Measurements from ENCODE around the gene LUZP2. TPM values are rescaled to one million over a fixed set of nuclear protein-coding genes. Genes with fewer than 3 reads are reported as not detected.

Gene LUZP2
- polyA plus RNA-seq, 1 donor (not counting 4 experiments of a cell fraction or from before 2014, with no cell fraction given): 0.08 TPM

DNA sequence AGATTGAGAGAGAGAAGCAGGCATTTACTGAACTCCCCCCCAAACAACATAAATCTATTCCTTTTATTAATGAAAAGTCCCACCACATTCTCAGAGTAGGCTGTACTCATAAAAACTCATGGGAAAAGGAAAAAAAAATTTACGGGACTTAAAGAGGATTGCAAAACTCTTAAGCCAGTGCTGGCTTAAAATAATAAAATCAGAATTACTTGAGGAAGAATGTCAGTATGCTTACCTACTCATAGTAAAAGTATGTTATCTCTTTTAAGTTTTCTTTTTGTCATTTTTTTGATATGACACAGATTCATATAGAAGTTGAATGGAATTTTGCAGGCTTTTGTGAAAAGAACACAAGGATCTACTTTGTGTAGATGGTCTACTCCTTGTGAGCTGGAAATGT, 126.3 kb downstream of the LUZP2 start:
- no peak overlapping the region for H2AFZ ChIP-seq (ENCODE audit: control insufficient read depth, low read length)
- no peak overlapping the region for H3K9ac ChIP-seq (ENCODE audit: control insufficient read depth, extremely low read depth, insufficient read depth, low read length)
- no peaks in the 10 kb centered on the region for H3K9me3 ChIP-seq (ENCODE audit: control insufficient read depth, low read depth, low read length)
- H3K9me1 ChIP-seq (ENCODE audit: control insufficient read depth, extremely low read depth, insufficient read depth, low read length): no peaks in the 10 kb centered on the region
- H3K4me2 ChIP-seq (ENCODE audit: control insufficient read depth, extremely low read depth, insufficient read depth, low read depth, low read length): no peak overlapping the region
- no peaks in the 10 kb centered on the region for H3K36me3 ChIP-seq (ENCODE audit: control insufficient read depth in 2 of 2, extremely low read depth in 1 of 2, insufficient read depth in 2 of 2, low read length in 2 of 2)
- no peak overlapping the region for H3K4me3 ChIP-seq (ENCODE audit: control insufficient read depth in 2 of 3, extremely low read depth in 1 of 3, insufficient read depth in 2 of 3, low read depth in 1 of 3, low read length in 3 of 3)
- no peaks in the 10 kb centered on the region for H3K4me1 ChIP-seq (ENCODE audit: control insufficient read depth, extremely low read depth, insufficient read depth, low read length)
- no peaks in the 10 kb centered on the region for H3K79me2 ChIP-seq (ENCODE audit: control insufficient read depth, insufficient read depth, low read length)
- dilution Hi-C loops (cut with MboI; ENCODE audit: extremely low pct_ligation_motif_present, low sequenced_read_pairs): no loop called here
- no peaks in the 10 kb centered on the region for H4K20me1 ChIP-seq (ENCODE audit: control insufficient read depth, extremely low read depth, insufficient read depth, low read length)
- TF ChIP-seq, protein P1, sequence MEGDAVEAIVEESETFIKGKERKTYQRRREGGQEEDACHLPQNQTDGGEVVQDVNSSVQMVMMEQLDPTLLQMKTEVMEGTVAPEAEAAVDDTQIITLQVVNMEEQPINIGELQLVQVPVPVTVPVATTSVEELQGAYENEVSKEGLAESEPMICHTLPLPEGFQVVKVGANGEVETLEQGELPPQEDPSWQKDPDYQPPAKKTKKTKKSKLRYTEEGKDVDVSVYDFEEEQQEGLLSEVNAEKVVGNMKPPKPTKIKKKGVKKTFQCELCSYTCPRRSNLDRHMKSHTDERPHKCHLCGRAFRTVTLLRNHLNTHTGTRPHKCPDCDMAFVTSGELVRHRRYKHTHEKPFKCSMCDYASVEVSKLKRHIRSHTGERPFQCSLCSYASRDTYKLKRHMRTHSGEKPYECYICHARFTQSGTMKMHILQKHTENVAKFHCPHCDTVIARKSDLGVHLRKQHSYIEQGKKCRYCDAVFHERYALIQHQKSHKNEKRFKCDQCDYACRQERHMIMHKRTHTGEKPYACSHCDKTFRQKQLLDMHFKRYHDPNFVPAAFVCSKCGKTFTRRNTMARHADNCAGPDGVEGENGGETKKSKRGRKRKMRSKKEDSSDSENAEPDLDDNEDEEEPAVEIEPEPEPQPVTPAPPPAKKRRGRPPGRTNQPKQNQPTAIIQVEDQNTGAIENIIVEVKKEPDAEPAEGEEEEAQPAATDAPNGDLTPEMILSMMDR (optimal IDR thresholded peaks at IDR 0.05 in 1 of 3, IDR thresholded peaks at IDR 0.05 in 1 of 3, conservative IDR thresholded peaks at IDR 0.05 in 1 of 3; ENCODE audit: extremely low read depth in 1 of 3, insufficient read depth in 2 of 3, low read length in 3 of 3): no peak
- TF ChIP-seq EZH2 (IDR thresholded peaks at IDR 0.05; ENCODE audit: low read length): no peak
- FAIRE-seq: no peak
- no peak for DNase-seq (ENCODE audit: low read depth, low spot score)
- no peak overlapping the region for H3K27ac ChIP-seq (ENCODE audit: control insufficient read depth, insufficient read depth, low read length)
- H3K27me3 ChIP-seq (ENCODE audit: control insufficient read depth, extremely low read depth, insufficient read depth, low read length): no peaks in the 10 kb centered on the region

DNA sequence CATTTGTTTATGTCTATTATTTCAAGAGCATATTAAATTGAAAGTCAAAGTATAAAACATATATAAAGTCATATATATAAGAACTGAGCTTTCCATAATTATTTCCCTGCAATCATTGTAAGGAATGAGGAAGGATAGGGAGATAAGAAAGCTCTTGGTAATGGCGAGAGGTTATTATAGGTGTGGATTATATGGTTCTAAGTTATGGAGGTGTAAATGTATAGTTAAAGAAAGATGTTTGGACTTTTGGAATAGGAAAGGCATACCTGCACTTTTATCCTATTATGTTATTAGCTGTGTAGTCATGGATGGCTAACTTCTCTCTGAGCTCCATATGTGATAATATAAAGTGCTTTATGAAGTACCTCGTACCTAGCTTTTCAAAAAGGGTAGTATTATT, 127.6 kb downstream of the LUZP2 start:
- Histone ChIP-seq H3K27ac (ENCODE audit: control insufficient read depth, insufficient read depth, low read length) (no peak overlapping the region), H4K20me1 (ENCODE audit: control insufficient read depth, extremely low read depth, insufficient read depth, low read length) (no peaks in the 10 kb centered on the region), H3K4me1 (ENCODE audit: control insufficient read depth, extremely low read depth, insufficient read depth, low read length) (no peaks in the 10 kb centered on the region), H3K9me1 (ENCODE audit: control insufficient read depth, extremely low read depth, insufficient read depth, low read length) (no peaks in the 10 kb centered on the region), H2AFZ (ENCODE audit: control insufficient read depth, low read length) (no peak overlapping the region), H3K79me2 (ENCODE audit: control insufficient read depth, insufficient read depth, low read length) (no peaks in the 10 kb centered on the region), H3K4me2 (ENCODE audit: control insufficient read depth, extremely low read depth, insufficient read depth, low read depth, low read length) (no peak overlapping the region), H3K9ac (ENCODE audit: control insufficient read depth, extremely low read depth, insufficient read depth, low read length) (no peak overlapping the region), H3K9me3 (ENCODE audit: control insufficient read depth, low read depth, low read length) (no peaks in the 10 kb centered on the region), H3K4me3 (ENCODE audit: control insufficient read depth in 2 of 3, extremely low read depth in 1 of 3, insufficient read depth in 2 of 3, low read depth in 1 of 3, low read length in 3 of 3) (no peak overlapping the region), H3K27me3 (ENCODE audit: control insufficient read depth, extremely low read depth, insufficient read depth, low read length) (no peaks in the 10 kb centered on the region), H3K36me3 (ENCODE audit: control insufficient read depth in 2 of 2, extremely low read depth in 1 of 2, insufficient read depth in 2 of 2, low read length in 2 of 2) (no peaks in the 10 kb centered on the region)
- DNase-seq (ENCODE audit: low read depth, low spot score) (no peak), FAIRE-seq (no peak)
- dilution Hi-C loops (cut with MboI; ENCODE audit: extremely low pct_ligation_motif_present, low sequenced_read_pairs): no loop called here
- no peak for TF ChIP-seq EZH2 (IDR thresholded peaks at IDR 0.05; ENCODE audit: low read length)
- TF ChIP-seq, protein P1 (optimal IDR thresholded peaks at IDR 0.05 in 1 of 3, IDR thresholded peaks at IDR 0.05 in 1 of 3, conservative IDR thresholded peaks at IDR 0.05 in 1 of 3; ENCODE audit: extremely low read depth in 1 of 3, insufficient read depth in 2 of 3, low read length in 3 of 3): no peak
